LNCaP clone FGC (cell line): Measurements from ENCODE around the gene CT55.
A peak's percentile ranks its signal among the peaks of the same experiment; 100 is the strongest.
"Not testable (repeated sequence)": the region's sequence is repeated elsewhere in the genome, so short reads cannot be mapped to it uniquely, and the experiment has no call there.

ENCODE experiments used
- DNase-seq: peaks from one replicate; pipeline ENCODE4 v3.0.0-alpha.2; 2011; ENCODE audit warnings: low read depth
- H3K4me3 ChIP-seq: 2 replicates; pipeline ENCODE4 v1.5.1; 2011; ENCODE audit warnings: mild to moderate bottlenecking, low read depth, low read length, control low read depth
- TF ChIP-seq, protein P1 (sequence below): IDR thresholded peaks from 2 replicates; pipeline ENCODE4 v1.5.1; 2012; ENCODE audit warnings: mild to moderate bottlenecking; ENCODE audit not compliant: control insufficient read depth, insufficient read depth; ENCODE audit errors: extremely low read depth

Gene CT55, protein sequence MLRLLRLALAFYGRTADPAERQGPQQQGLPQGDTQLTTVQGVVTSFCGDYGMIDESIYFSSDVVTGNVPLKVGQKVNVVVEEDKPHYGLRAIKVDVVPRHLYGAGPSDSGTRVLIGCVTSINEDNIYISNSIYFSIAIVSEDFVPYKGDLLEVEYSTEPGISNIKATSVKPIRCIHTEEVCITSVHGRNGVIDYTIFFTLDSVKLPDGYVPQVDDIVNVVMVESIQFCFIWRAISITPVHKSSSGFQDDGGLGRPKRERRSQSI

DNA sequence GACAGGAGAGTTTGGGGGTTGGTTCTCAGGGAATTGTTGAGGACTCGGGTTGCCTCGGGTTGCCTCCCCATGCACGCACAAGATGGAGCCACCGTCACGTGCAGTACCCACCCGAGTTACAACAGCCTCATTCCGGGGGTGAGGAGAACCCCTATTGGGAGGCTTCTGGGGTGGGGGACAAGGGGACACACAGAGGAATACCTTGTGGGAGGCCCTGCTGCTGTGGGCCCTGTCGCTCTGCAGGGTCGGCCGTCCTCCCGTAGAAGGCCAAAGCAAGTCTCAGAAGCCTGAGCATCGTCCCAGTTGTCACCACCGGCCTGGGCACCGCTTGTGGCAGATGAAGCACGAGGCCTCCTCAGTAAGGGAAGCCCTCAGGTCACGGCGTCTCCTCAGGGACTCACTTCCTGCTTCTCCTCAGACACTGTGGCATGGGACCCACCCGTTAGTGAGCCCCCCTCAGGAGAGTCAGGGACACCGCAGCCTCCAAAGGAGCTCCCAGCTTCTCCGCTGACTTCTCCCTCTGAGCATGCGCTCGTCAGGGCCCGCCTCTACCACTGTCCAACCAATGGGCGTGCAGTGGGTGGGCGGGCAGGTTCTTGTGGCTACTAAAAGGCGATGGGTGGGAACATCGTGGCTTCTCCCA lies at the start of gene CT55:
Gene CT55, minus strand, starts transcription at position 522 of the 643 bp plus-strand sequence. Its CDS starts 227 bp downstream, at position 295.
- H3K4me3 ChIP-seq = no peak within 1 kb of the TSS
- TF ChIP-seq, protein P1, sequence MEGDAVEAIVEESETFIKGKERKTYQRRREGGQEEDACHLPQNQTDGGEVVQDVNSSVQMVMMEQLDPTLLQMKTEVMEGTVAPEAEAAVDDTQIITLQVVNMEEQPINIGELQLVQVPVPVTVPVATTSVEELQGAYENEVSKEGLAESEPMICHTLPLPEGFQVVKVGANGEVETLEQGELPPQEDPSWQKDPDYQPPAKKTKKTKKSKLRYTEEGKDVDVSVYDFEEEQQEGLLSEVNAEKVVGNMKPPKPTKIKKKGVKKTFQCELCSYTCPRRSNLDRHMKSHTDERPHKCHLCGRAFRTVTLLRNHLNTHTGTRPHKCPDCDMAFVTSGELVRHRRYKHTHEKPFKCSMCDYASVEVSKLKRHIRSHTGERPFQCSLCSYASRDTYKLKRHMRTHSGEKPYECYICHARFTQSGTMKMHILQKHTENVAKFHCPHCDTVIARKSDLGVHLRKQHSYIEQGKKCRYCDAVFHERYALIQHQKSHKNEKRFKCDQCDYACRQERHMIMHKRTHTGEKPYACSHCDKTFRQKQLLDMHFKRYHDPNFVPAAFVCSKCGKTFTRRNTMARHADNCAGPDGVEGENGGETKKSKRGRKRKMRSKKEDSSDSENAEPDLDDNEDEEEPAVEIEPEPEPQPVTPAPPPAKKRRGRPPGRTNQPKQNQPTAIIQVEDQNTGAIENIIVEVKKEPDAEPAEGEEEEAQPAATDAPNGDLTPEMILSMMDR = no peak
- no peak for DNase-seq

DNA sequence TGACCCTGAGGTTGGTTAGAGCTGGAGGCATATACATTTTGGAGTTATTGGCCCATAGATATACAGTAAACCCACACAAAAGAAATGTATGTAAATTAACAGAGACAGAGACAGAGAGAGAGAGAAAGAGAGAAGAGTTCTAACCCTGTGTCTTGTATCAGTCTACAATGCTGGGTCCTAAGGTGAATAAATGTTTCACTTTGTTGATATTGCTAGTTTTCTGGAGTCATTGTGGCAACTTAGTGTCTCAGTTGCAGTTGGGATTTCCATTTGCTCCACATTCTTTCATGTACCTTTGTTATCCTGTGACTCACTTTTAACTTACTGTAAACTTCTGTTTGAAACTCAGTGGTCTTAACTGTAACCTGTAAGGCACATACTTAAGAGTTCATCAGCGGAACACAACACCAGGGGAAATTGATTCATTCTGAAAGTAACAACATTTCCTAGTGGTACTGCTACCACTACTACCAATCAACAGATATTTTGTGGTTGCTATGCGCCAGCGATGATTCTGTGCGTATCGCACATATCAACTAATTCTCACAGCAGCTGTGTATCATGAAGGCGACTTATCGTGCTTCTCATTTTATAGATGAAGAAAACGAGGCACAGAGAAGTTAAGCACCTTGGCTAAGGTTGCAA lies 42.1 kb upstream of the CT55 start:
- no peak for DNase-seq
- TF ChIP-seq, protein P1 = no peak
- no peak overlapping the region for H3K4me3 ChIP-seq

DNA sequence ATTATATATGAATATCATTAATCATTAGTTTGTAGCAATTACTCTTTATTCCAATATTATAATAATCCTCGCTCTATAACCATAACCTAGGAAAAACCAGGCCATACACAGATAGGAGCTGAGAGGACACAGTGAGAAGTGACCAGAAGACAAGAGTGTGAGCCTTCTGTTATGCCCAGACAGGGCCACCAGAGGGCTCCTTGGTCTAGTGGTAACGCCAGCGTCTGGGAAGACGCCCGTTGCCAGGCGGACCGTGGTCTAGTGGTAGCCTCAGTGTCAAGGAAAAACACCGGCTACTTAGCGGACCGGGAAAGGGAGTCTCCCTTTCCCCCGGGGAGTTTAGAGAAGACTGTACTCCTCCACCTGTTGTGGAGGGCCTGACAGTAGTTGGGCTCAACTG lies 35.2 kb upstream of the CT55 start:
- not testable (repeated sequence) for H3K4me3 ChIP-seq, DNase-seq
- TF ChIP-seq, protein P1 = peak; percentile 38

DNA sequence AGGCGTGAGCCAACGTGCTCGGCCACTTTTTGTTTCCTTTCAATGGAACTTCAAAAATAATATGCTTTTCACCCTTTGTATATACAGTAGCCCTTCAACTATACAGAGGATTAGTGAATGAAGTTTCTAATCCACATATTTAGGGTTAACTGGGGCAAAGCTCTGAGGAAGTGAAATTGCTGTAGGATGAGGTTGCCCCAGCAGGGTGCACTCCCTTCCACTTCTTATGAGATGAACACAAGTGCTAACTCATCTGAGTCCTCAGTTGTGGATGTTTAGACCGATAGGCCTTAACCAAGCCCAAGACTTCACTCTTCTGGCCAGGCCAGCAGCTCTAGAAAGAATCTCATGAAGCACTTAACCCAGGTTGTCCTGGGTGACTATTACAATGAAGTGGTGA lies 29.1 kb upstream of the CT55 start:
- H3K4me3 ChIP-seq = no peak overlapping the region
- TF ChIP-seq, protein P1 = no peak
- DNase-seq = no peak

DNA sequence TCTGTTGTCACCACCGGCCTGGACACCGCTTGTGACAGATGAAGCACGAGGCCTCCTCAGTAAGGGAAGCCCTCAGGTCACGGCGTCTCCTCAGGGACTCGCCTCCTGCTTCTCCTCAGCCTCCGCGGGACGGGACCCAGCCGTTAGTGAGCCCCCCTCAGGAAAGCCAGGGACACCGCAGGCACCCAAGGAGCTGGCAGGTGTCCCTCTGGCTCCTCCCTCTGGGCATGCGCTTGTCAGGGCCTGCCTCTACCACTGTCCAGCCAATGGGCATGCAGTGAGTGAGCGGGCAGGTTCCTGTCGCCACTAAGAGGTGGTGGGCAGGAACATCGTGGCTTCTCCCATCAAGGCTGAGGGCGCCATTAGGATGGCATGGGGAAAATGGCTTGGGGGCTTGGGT lies 23.5 kb upstream of the CT55 start:
- TF ChIP-seq, protein P1 = no peak
- no peak for DNase-seq
- H3K4me3 ChIP-seq = no peak overlapping the region

DNA sequence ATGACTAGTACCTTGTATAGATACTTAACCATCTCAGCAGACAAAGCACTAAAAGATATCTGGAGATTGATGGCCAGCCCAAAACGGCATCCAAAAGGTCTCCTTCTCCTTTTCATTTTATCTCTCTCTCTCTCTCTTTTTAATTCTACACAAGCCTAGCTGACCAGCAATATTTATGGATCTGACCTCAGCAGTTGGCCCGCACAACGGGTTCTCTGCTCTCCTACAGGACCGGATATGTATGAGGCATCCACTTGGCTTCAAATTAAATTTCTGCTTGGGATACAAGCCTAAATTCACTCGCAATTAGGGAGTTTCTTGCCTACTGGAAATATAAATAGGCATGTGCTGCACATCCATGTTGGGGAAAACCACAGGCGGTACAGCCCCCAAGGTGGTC lies 22.5 kb upstream of the CT55 start:
- DNase-seq = no peak
- TF ChIP-seq, protein P1 = no peak
- H3K4me3 ChIP-seq = no peak overlapping the region

DNA sequence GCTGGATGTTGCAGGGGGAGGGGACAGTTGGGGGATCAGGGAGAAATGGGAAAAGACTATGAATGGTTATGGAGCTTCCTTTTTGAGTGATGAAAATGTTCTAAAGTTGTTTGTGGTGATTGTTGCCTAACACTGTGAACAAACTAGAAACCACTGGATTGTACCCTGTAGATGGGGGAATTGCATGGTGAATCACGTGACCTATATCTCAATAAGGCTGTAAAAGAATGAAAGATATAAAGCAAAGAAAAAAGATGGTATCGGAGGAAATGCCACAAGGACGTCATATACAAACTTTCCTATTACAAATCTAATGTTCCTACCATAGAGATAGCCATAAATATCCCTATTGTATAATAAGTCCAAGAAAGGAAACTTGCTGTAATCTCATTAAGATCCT lies 20.6 kb upstream of the CT55 start:
- DNase-seq = no peak
- H3K4me3 ChIP-seq = no peak overlapping the region
- TF ChIP-seq, protein P1 = no peak
